Measurements from ENCODE around the gene SLC27A3. TPM values are rescaled to one million over a fixed set of nuclear protein-coding genes. Genes with fewer than 3 reads are reported as not detected.

The SLC27A3 gene
- total and polyA plus RNA-seq, 2 donors from 2014 or later: 36.9 to 54.0 TPM

DNA sequence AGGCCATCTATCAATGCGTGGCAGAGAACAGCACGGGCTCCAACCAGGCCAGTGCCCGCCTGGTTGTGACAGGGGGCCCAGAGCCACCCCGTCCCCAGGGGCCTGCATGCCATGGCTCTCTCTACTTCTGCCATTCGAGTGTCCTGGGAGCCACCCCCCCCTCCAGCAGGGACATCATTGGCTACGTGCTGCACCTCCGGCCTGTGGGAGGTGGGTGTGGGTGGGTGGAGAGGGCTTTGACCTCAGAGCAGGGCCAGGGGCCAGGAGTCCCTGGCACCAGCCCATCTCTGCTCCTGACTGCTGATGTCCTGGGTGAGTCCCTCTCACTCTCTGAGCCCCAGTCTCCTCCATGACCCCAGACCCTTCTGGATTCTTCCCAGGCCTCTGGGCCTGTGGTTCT is 25.3 kb downstream of the SLC27A3 start:
- FAIRE-seq (no peak), DNase-seq (no peak)
- Histone ChIP-seq H3K9ac (ENCODE audit: low read length in 3 of 3) (no peak overlapping the region), H3K27me3 (ENCODE audit: control insufficient read depth, insufficient read depth, low read length) (no peaks in the 10 kb centered on the region), H3K36me3 (ENCODE audit: control insufficient read depth in 2 of 3, insufficient read depth in 3 of 3, low read length in 3 of 3) (no peaks in the 10 kb centered on the region), H3K9me3 (ENCODE audit: control insufficient read depth in 2 of 3, insufficient read depth in 1 of 3, low read length in 3 of 3) (no peaks in the 10 kb centered on the region), H3K4me3 (ENCODE audit: low read length in 3 of 3) (no peak overlapping the region), H3K27ac (ENCODE audit: low read depth in 2 of 2, low read length in 2 of 2) (no peak overlapping the region), H3K4me1 (ENCODE audit: control insufficient read depth in 2 of 3, insufficient read depth in 2 of 3, low read depth in 1 of 3, low read length in 3 of 3) (peaks cover 0 to 7% (median 0%) of the 10 kb centered on the region in 3 donors)
- intact Hi-C loops (cut with DNase I): no loop called here
- TF ChIP-seq, protein P1, sequence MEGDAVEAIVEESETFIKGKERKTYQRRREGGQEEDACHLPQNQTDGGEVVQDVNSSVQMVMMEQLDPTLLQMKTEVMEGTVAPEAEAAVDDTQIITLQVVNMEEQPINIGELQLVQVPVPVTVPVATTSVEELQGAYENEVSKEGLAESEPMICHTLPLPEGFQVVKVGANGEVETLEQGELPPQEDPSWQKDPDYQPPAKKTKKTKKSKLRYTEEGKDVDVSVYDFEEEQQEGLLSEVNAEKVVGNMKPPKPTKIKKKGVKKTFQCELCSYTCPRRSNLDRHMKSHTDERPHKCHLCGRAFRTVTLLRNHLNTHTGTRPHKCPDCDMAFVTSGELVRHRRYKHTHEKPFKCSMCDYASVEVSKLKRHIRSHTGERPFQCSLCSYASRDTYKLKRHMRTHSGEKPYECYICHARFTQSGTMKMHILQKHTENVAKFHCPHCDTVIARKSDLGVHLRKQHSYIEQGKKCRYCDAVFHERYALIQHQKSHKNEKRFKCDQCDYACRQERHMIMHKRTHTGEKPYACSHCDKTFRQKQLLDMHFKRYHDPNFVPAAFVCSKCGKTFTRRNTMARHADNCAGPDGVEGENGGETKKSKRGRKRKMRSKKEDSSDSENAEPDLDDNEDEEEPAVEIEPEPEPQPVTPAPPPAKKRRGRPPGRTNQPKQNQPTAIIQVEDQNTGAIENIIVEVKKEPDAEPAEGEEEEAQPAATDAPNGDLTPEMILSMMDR (IDR thresholded peaks at IDR 0.05; ENCODE audit: borderline replicate concordance, extremely low read depth, insufficient read depth): no peak

DNA sequence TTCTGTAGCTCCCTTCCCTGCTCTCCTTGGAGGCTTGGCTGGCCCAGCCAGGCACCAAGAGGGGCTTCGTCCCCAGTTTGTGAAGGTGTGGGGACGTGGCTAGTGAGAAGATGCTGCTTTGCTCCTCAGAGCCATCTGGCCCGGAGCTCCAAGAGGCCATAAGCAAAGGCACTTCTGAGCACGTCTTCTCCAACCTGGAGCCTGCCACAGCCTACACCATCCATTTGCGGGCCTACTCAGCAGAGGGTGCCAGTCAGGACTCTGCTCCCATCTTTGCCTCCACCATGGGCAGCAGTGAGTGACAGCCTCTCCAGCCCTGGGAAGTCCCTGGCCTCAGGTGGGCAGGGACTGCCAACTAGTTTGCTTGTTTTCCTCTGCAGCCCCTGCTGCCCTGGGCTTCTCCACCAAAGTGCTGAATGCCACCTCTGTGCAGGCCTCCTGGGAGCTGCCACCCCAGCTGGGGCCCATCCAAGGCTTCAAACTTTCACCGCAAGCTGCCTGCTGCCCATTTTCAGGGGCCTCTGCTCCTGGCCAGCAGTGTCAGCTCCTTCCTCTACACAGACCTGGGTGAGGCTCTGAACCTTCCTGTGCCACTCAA is 25.9 kb downstream of the SLC27A3 start:
- no peak overlapping the region for H3K4me3 ChIP-seq (ENCODE audit: low read length in 3 of 3)
- no peaks in the 10 kb centered on the region for H3K36me3 ChIP-seq (ENCODE audit: control insufficient read depth in 2 of 3, insufficient read depth in 3 of 3, low read length in 3 of 3)
- no peak for FAIRE-seq
- DNase-seq: no peak
- intact Hi-C loops (cut with DNase I): no loop called here
- no peak overlapping the region for H3K9ac ChIP-seq (ENCODE audit: low read length in 3 of 3)
- peaks cover 0 to 7% (median 0%) of the 10 kb centered on the region in 3 donors for H3K4me1 ChIP-seq (ENCODE audit: control insufficient read depth in 2 of 3, insufficient read depth in 2 of 3, low read depth in 1 of 3, low read length in 3 of 3)
- H3K9me3 ChIP-seq (ENCODE audit: control insufficient read depth in 2 of 3, insufficient read depth in 1 of 3, low read length in 3 of 3): no peaks in the 10 kb centered on the region
- TF ChIP-seq, protein P1 (IDR thresholded peaks at IDR 0.05; ENCODE audit: borderline replicate concordance, extremely low read depth, insufficient read depth): no peak
- no peaks in the 10 kb centered on the region for H3K27me3 ChIP-seq (ENCODE audit: control insufficient read depth, insufficient read depth, low read length)
- no peak overlapping the region for H3K27ac ChIP-seq (ENCODE audit: low read depth in 2 of 2, low read length in 2 of 2)

DNA sequence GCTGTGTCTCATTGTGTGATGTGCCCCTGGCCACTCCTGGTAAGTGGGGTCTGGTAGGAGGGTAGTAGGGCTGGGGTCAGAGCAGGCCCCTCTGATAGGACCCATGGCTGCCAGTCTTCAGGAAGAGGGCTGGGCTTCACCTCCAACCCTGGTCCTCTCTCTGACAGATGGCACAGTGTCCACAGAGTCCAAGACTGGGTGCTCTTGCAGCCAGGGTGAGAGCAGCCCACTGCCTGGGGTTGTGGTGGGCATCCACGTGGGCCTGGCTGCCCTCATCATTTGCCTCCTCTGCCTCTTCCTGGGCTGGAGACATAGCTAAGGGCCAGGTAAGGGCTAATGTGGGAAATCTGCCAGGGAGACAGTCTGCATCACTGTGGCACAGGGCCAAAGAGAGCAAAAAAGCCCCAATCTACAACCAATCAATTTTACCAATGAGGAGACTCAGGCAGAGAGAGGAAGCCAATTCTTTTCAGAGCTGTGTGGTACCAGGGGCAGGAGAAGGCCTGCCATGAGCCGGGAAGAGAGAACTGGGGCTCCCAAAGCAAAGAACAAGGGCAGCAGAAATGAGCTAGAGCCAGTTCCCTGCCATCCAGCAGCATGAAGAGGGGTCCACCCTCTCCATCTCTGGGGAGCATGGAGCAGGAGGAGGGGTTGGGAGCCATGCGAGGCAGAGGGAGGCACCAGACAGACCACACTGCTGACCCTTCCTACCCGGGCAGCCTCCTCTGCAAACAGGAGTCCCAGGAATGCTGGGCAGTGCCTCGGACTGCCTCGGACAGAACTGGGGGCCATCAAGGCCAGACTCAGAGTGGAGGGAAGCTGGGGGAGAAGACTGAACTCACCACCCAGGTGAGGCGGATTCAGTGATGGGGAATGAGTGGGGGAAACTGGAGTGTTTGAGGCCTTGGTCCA is 26.8 kb downstream of the SLC27A3 start:
- Histone ChIP-seq H3K4me3 (ENCODE audit: low read length in 3 of 3) (no peak overlapping the region), H3K27me3 (ENCODE audit: control insufficient read depth, insufficient read depth, low read length) (no peaks in the 10 kb centered on the region), H3K4me1 (ENCODE audit: control insufficient read depth in 2 of 3, insufficient read depth in 2 of 3, low read depth in 1 of 3, low read length in 3 of 3) (peaks cover 0 to 5% (median 0%) of the 10 kb centered on the region in 3 donors), H3K9me3 (ENCODE audit: control insufficient read depth in 2 of 3, insufficient read depth in 1 of 3, low read length in 3 of 3) (no peaks in the 10 kb centered on the region), H3K9ac (ENCODE audit: low read length in 3 of 3) (no peak overlapping the region), H3K27ac (ENCODE audit: low read depth in 2 of 2, low read length in 2 of 2) (no peak overlapping the region), H3K36me3 (ENCODE audit: control insufficient read depth in 2 of 3, insufficient read depth in 3 of 3, low read length in 3 of 3) (peaks cover under 1 to 1% (median under 1%) of the 10 kb centered on the region in 3 donors)
- FAIRE-seq: no peak
- intact Hi-C loops (cut with DNase I): no loop called here
- TF ChIP-seq, protein P1 (IDR thresholded peaks at IDR 0.05; ENCODE audit: borderline replicate concordance, extremely low read depth, insufficient read depth): no peak
- DNase-seq: no peak

Data from kidney (tissue), 14 donors.